ENCODE measurements around the gene ZNF292.

The ZNF292 gene

GRCh38 chr6:87264481-87264880, 109.1 kb downstream of the ZNF292 start:
- H3K4me2 ChIP-seq (ENCODE audit: insufficient read depth, low read length) = no peak overlapping the region
- H3K79me2 ChIP-seq (ENCODE audit: insufficient read depth, low read length) = no peaks in the 10 kb centered on the region
- H3K27me3 ChIP-seq (ENCODE audit: insufficient read depth, low read length, poor library complexity) = no peaks in the 10 kb centered on the region
- H4K20me1 ChIP-seq (ENCODE audit: insufficient read depth, low read length) = no peaks in the 10 kb centered on the region
- ATAC-seq (ENCODE audit: insufficient read depth, low read depth) (no peak), DNase-seq (no peak)
- peaks cover 24% of the 10 kb centered on the region; the same call in 1 of the 2 replicates for H3K36me3 ChIP-seq (ENCODE audit: insufficient read depth, low read length)
- no peaks in the 10 kb centered on the region for H3K9me3 ChIP-seq (ENCODE audit: insufficient read depth, low read length, severe bottlenecking)
- no peak overlapping the region for H3K9ac ChIP-seq (ENCODE audit: low read depth, low read length)
- TF ChIP-seq CTCF (IDR thresholded peaks at IDR 0.05; ENCODE audit: borderline replicate concordance, extremely low read depth, low read length, poor library complexity, severe bottlenecking) (no peak), EZH2 (IDR thresholded peaks at IDR 0.05; ENCODE audit: borderline replicate concordance, low read depth, low read length, severe bottlenecking) (no peak)
- H3K4me3 ChIP-seq (ENCODE audit: low read depth in 1 of 2, low read length in 2 of 2) = no peak overlapping the region
- no peak overlapping the region for H3K27ac ChIP-seq (ENCODE audit: low read length)
- no peak overlapping the region for H2AFZ ChIP-seq (ENCODE audit: low read depth, low read length)
- H3K4me1 ChIP-seq (ENCODE audit: insufficient read depth, low read length) = no peaks in the 10 kb centered on the region

- no peak overlapping the region for H3K4me3 ChIP-seq (ENCODE audit: low read depth in 1 of 2, low read length in 2 of 2)
- no peaks in the 10 kb centered on the region for H3K27me3 ChIP-seq (ENCODE audit: insufficient read depth, low read length, poor library complexity)
- no peaks in the 10 kb centered on the region for H3K79me2 ChIP-seq (ENCODE audit: insufficient read depth, low read length)
- no peak overlapping the region for H3K9ac ChIP-seq (ENCODE audit: low read depth, low read length)
- H3K4me1 ChIP-seq (ENCODE audit: insufficient read depth, low read length) = no peaks in the 10 kb centered on the region
- H4K20me1 ChIP-seq (ENCODE audit: insufficient read depth, low read length) = 0 out of 2 replicates have a peak, but pooled peaks cover 5% of the 10 kb centered on the region
- ATAC-seq (ENCODE audit: insufficient read depth, low read depth) (peak; percentile 16; the same call in 1 of the 3 replicates), DNase-seq (no peak)
- no peak overlapping the region for H3K27ac ChIP-seq (ENCODE audit: low read length)
- no peak overlapping the region for H3K4me2 ChIP-seq (ENCODE audit: insufficient read depth, low read length)
- TF ChIP-seq EZH2 (IDR thresholded peaks at IDR 0.05; ENCODE audit: borderline replicate concordance, low read depth, low read length, severe bottlenecking) = no peak
- TF ChIP-seq CTCF (IDR thresholded peaks at IDR 0.05; ENCODE audit: borderline replicate concordance, extremely low read depth, low read length, poor library complexity, severe bottlenecking) = no peak
- no peaks in the 10 kb centered on the region for H3K36me3 ChIP-seq (ENCODE audit: insufficient read depth, low read length)
- no peaks in the 10 kb centered on the region for H3K9me3 ChIP-seq (ENCODE audit: insufficient read depth, low read length, severe bottlenecking)
- H2AFZ ChIP-seq (ENCODE audit: low read depth, low read length) = no peak overlapping the region
Measured at GRCh38 chr6:87274660-87275274, 119.4 kb downstream of the ZNF292 start.

- ATAC-seq (ENCODE audit: insufficient read depth, low read depth) = no peak
- no peak overlapping the region for H3K4me3 ChIP-seq (ENCODE audit: low read depth in 1 of 2, low read length in 2 of 2)
- H3K27ac ChIP-seq (ENCODE audit: low read length) = no peak overlapping the region
- TF ChIP-seq CTCF (IDR thresholded peaks at IDR 0.05; ENCODE audit: borderline replicate concordance, extremely low read depth, low read length, poor library complexity, severe bottlenecking) = no peak
- TF ChIP-seq EZH2 (IDR thresholded peaks at IDR 0.05; ENCODE audit: borderline replicate concordance, low read depth, low read length, severe bottlenecking) = no peak
- no peaks in the 10 kb centered on the region for H3K27me3 ChIP-seq (ENCODE audit: insufficient read depth, low read length, poor library complexity)
- H4K20me1 ChIP-seq (ENCODE audit: insufficient read depth, low read length) = 0 out of 2 replicates have a peak, but pooled peaks cover 5% of the 10 kb centered on the region
- H2AFZ ChIP-seq (ENCODE audit: low read depth, low read length) = no peak overlapping the region
- no peak for DNase-seq
- H3K4me1 ChIP-seq (ENCODE audit: insufficient read depth, low read length) = no peaks in the 10 kb centered on the region
- no peaks in the 10 kb centered on the region for H3K9me3 ChIP-seq (ENCODE audit: insufficient read depth, low read length, severe bottlenecking)
- no peaks in the 10 kb centered on the region for H3K79me2 ChIP-seq (ENCODE audit: insufficient read depth, low read length)
- no peak overlapping the region for H3K9ac ChIP-seq (ENCODE audit: low read depth, low read length)
- H3K36me3 ChIP-seq (ENCODE audit: insufficient read depth, low read length) = no peaks in the 10 kb centered on the region
- H3K4me2 ChIP-seq (ENCODE audit: insufficient read depth, low read length) = no peak overlapping the region
Measured at GRCh38 chr6:87276624-87277023, 121.3 kb downstream of the ZNF292 start.
